ENCODE data around the gene MRPL43. TPM values are rescaled to one million over a fixed set of nuclear protein-coding genes. Genes with fewer than 3 reads are reported as not detected.

MRPL43 gene
- total RNA-seq, 4 donors from 2014 or later: 57.3 to 86.7 (median 65.3) TPM

- TF ChIP-seq CTCF (IDR thresholded peaks at IDR 0.05; ENCODE audit: low read depth): no peak
These were observed 29.5 kb upstream of the MRPL43 start for GRCh38 chr10:101016814-101017213.

GRCh38 chr10:101015582-101015973 is 28.3 kb upstream of the MRPL43 start:
- no peak for TF ChIP-seq CTCF (IDR thresholded peaks at IDR 0.05; ENCODE audit: low read depth)

GRCh38 chr10:101014966-101015581 is 27.8 kb upstream of the MRPL43 start:
- TF ChIP-seq CTCF (IDR thresholded peaks at IDR 0.05; ENCODE audit: low read depth): no peak

- TF ChIP-seq CTCF (IDR thresholded peaks at IDR 0.05; ENCODE audit: low read depth): no peak
These were observed 27.1 kb upstream of the MRPL43 start for GRCh38 chr10:101014230-101014884.

GRCh38 chr10:101013365-101013825 is 26.1 kb upstream of the MRPL43 start:
- TF ChIP-seq CTCF (IDR thresholded peaks at IDR 0.05; ENCODE audit: low read depth): no peak

- no peak for TF ChIP-seq CTCF (IDR thresholded peaks at IDR 0.05; ENCODE audit: low read depth)
These were observed 25.4 kb upstream of the MRPL43 start for GRCh38 chr10:101012525-101013364.

Measured in subcutaneous adipose tissue (tissue), 4 donors.